GM23338 (cell line): ENCODE data around the gene RHBDF2. TPM values are rescaled to one million over a fixed set of nuclear protein-coding genes. Genes with fewer than 3 reads are reported as not detected.

ENCODE experiments used
- ATAC-seq: fragments of 200-7000 bp; cut with Tn5 transposase; 3 replicates; pipeline ENCODE4 v1.9.1; 2020
- DNase-seq: peaks from one replicate; pipeline ENCODE4 v3.0.0-alpha.2; 2015; ENCODE audit warnings: low spot score
- H2AFZ ChIP-seq: fragments of 200-600 bp; sonication (generic); 2 replicates; pipeline ENCODE4 v1.8.0; 2016; ENCODE audit warnings: antibody characterized with exemption, mild to moderate bottlenecking, moderate library complexity
- H3F3A ChIP-seq: fragments of 200-600 bp; sonication (generic); replicated peaks from 2 replicates; pipeline ENCODE4 v1.8.0; 2017; ENCODE audit warnings: antibody characterized with exemption, mixed run types, low read depth
- H3K27ac ChIP-seq: fragments of 200-600 bp; sonication (generic); 2 replicates; pipeline ENCODE4 v1.6.1; 2016; ENCODE audit warnings: low read depth
- H3K27me3 ChIP-seq: fragments of 200-600 bp; sonication (generic); 2 replicates; pipeline ENCODE4 v1.8.0; 2016; ENCODE audit warnings: mild to moderate bottlenecking, mixed run types, moderate library complexity; ENCODE audit not compliant: insufficient read depth
- H3K36me3 ChIP-seq: fragments of 200-600 bp; sonication (generic); 2 replicates; pipeline ENCODE4 v1.8.0; 2016; ENCODE audit warnings: mild to moderate bottlenecking; ENCODE audit not compliant: insufficient read depth
- H3K4me1 ChIP-seq: fragments of 200-600 bp; sonication (generic); 2 replicates; pipeline ENCODE4 v1.8.0; 2016; ENCODE audit warnings: mild to moderate bottlenecking, moderate library complexity; ENCODE audit not compliant: insufficient read depth
- H3K4me2 ChIP-seq: fragments of 200-600 bp; sonication (generic); 2 replicates; pipeline ENCODE4 v1.7.1; 2017; ENCODE audit warnings: mixed run types
- H3K4me3 ChIP-seq: fragments of 200-600 bp; sonication (generic); 2 replicates; pipeline ENCODE4 v1.6.1; 2016; ENCODE audit warnings: mixed run types
- H3K79me2 ChIP-seq: fragments of 200-600 bp; sonication (generic); replicated peaks from 2 replicates; pipeline ENCODE4 v1.8.0; 2017; ENCODE audit warnings: mild to moderate bottlenecking; ENCODE audit not compliant: insufficient read depth
- H3K9me2 ChIP-seq: fragments of 200-600 bp; sonication (generic); 2 replicates; pipeline ENCODE4 v1.8.0; 2017; ENCODE audit not compliant: insufficient read depth
- H4K20me1 ChIP-seq: fragments of 200-600 bp; sonication (generic); replicated peaks from 2 replicates; pipeline ENCODE4 v1.8.0; 2017; ENCODE audit warnings: mild to moderate bottlenecking; ENCODE audit not compliant: insufficient read depth
- H3K27ac Mint-ChIP-seq: 2 replicates; pipeline ENCODE4 v1.8.0; 2020; ENCODE audit warnings: inconsistent platforms, mild to moderate bottlenecking, moderate library complexity, mixed read lengths
- H3K27me3 Mint-ChIP-seq: 3 replicates; pipeline ENCODE4 v1.8.0; 2022; ENCODE audit warnings: low read depth, mild to moderate bottlenecking, moderate library complexity, mixed read lengths, inconsistent platforms; ENCODE audit not compliant: insufficient read depth, poor library complexity
- H3K36me3 Mint-ChIP-seq: 3 replicates; pipeline ENCODE4 v1.8.0; 2021; ENCODE audit warnings: low read depth, mild to moderate bottlenecking, inconsistent platforms, moderate library complexity, mixed read lengths
- H3K4me1 Mint-ChIP-seq: 3 replicates; pipeline ENCODE4 v1.8.0; 2020; ENCODE audit warnings: mild to moderate bottlenecking, inconsistent platforms, mixed read lengths
- H3K4me3 Mint-ChIP-seq: 3 replicates; pipeline ENCODE4 v1.8.0; 2021; ENCODE audit warnings: moderate library complexity, mild to moderate bottlenecking, inconsistent platforms, mixed read lengths
- H3K9me3 Mint-ChIP-seq: 3 replicates; pipeline ENCODE4 v1.8.0; 2020; ENCODE audit warnings: moderate library complexity, mild to moderate bottlenecking, inconsistent platforms, mixed read lengths
- CREB1 ChIP-seq: fragments of 250-450 bp; sonication (Bioruptor Pico); IDR thresholded peaks from 2 replicates; pipeline ENCODE4 v1.5.0; 2020; ENCODE audit warnings: low read depth, mild to moderate bottlenecking, moderate library complexity
- CTCF ChIP-seq, 2 experiments: fragments of 200-600 bp in 1 of 2; sonication (generic) in 1 of 2; conservative IDR thresholded peaks; 2 replicates each; pipeline versions ENCODE4 v1.5.1 to v1.6.1; 2016 to 2017; ENCODE audit warnings: antibody characterized with exemption in 2 of 2, low read depth in 2 of 2, mild to moderate bottlenecking in 2 of 2, moderate library complexity in 1 of 2
- ETS1 ChIP-seq: IDR thresholded peaks from 2 replicates; pipeline ENCODE4 v1.6.1; 2016; ENCODE audit warnings: antibody characterized with exemption
- EZH2 ChIP-seq: fragments of 200-600 bp; sonication (generic); IDR thresholded peaks from one replicate; pipeline ENCODE4 v1.8.0; 2017; ENCODE audit warnings: antibody characterized with exemption, mild to moderate bottlenecking, low read depth; ENCODE audit not compliant: unreplicated experiment
- EZH2phosphoT487 ChIP-seq: fragments of 200-600 bp; sonication (generic); IDR thresholded peaks from one replicate; pipeline ENCODE4 v1.8.1; 2018; ENCODE audit warnings: antibody characterized with exemption; ENCODE audit not compliant: unreplicated experiment
- JUNB ChIP-seq: IDR thresholded peaks from one replicate; pipeline ENCODE4 v1.6.1; 2016; ENCODE audit warnings: antibody characterized with exemption; ENCODE audit not compliant: unreplicated experiment
- NANOG ChIP-seq: IDR thresholded peaks from 2 replicates; pipeline ENCODE4 v1.6.1; 2016; ENCODE audit warnings: antibody characterized with exemption, borderline replicate concordance
- POLR2AphosphoS5 ChIP-seq: IDR thresholded peaks from 2 replicates; pipeline ENCODE4 v1.6.1; 2016; ENCODE audit warnings: antibody characterized with exemption, low read depth
- REST ChIP-seq: IDR thresholded peaks from one replicate; pipeline ENCODE4 v1.6.1; 2018; ENCODE audit warnings: antibody characterized with exemption; ENCODE audit not compliant: unreplicated experiment
- STAT1 ChIP-seq: IDR thresholded peaks from one replicate; pipeline ENCODE4 v1.6.1; 2016; ENCODE audit warnings: antibody characterized with exemption; ENCODE audit not compliant: unreplicated experiment
- ZNF114 ChIP-seq: fragments of 250-450 bp; sonication (Bioruptor Pico); IDR thresholded peaks from 2 replicates; pipeline ENCODE4 v1.5.0; 2020; ENCODE audit warnings: mild to moderate bottlenecking, moderate library complexity
- ZNF331 ChIP-seq: fragments of 250-450 bp; sonication (Bioruptor Pico); IDR thresholded peaks from 2 replicates; pipeline ENCODE4 v1.5.0; 2020; ENCODE audit warnings: low read depth, mild to moderate bottlenecking, moderate library complexity
- ZNF462 ChIP-seq: fragments of 250-450 bp; sonication (Bioruptor Pico); IDR thresholded peaks from 2 replicates; pipeline ENCODE4 v1.5.0; 2020; ENCODE audit warnings: mild to moderate bottlenecking, moderate library complexity
- polyA plus RNA-seq: library from polyadenylated mRNA; unstranded; fragments of >200 nt; fragmentation: Nextera tagmentation; extraction: Ambion mirVana; gene quantifications from 2 replicates; pipeline ENCODE4 v1.2.1, GENCODE V29; 2016
- total RNA-seq: library from RNA; depleted of rRNA; stranded (reverse); fragments of >200 nt; shearing (Covaris generic); gene quantifications from 2 replicates; pipeline ENCODE4 v1.2.3, GENCODE V29; 2014

Gene RHBDF2
- total and polyA plus RNA-seq, 2 experiments from 2014 or later = 9.4 to 29.5 TPM

GRCh38 chr17:76547642-76548202 is 46.5 kb upstream of the RHBDF2 start:
- Mint-ChIP-seq H3K9me3 (no peaks in the 10 kb centered on the region), H3K4me1 (peaks cover 22% of the 10 kb centered on the region), H3K27ac (no peak overlapping the region), H3K27me3 (peaks cover 19% of the 10 kb centered on the region), H3K4me3 (no peak overlapping the region), H3K36me3 (no peaks in the 10 kb centered on the region)
- ATAC-seq (no peak), DNase-seq (no peak)
- H3K9me2 ChIP-seq = no peaks in the 10 kb centered on the region
- H3K79me2 ChIP-seq = no peaks in the 10 kb centered on the region
- H3K4me2 ChIP-seq = no peak overlapping the region
- no peaks in the 10 kb centered on the region; the same call in 1 of the 2 replicates for H3F3A ChIP-seq
- TF ChIP-seq ZNF331 (CRISPR knock-in tag) (no peak), REST (no peak), JUNB (no peak), EZH2phosphoT487 (no peak), EZH2 (no peak), ZNF114 (CRISPR knock-in tag) (no peak), NANOG (no peak), POLR2AphosphoS5 (no peak), STAT1 (no peak), ZNF462 (CRISPR knock-in tag) (no peak), ETS1 (no peak), CREB1 (CRISPR knock-in tag) (no peak), CTCF (conservative IDR thresholded peaks at IDR 0.05; ENCODE audit: low read depth in 2 of 2) (no peak)
- H2AFZ ChIP-seq = no peak overlapping the region
- no peaks in the 10 kb centered on the region for H3K36me3 ChIP-seq
- H3K4me3 ChIP-seq = no peak overlapping the region
- no peak overlapping the region for H3K27ac ChIP-seq
- no peaks in the 10 kb centered on the region for H4K20me1 ChIP-seq
- H3K27me3 ChIP-seq = no peaks in the 10 kb centered on the region
- H3K4me1 ChIP-seq = peaks cover 15% of the 10 kb centered on the region; the same call in 1 of the 2 replicates
